Fibroblast of lung (primary cell): Measurements from ENCODE around the gene SLF2. TPM values are rescaled to one million over a fixed set of nuclear protein-coding genes. Genes with fewer than 3 reads are reported as not detected.

Experiments used
- DNase-seq, 2 donors: peaks; one replicate each; pipeline versions ENCODE4 v3.0.0 to v3.0.0-alpha.2; 2010; ENCODE audit warnings: low read depth in 2 of 2
- H2AFZ ChIP-seq: 2 replicates; pipeline ENCODE4 v1.5.1; 2012; ENCODE audit warnings: low read length, control low read depth, inconsistent platforms
- H3K27ac ChIP-seq: 2 replicates; pipeline ENCODE4 v1.5.1; 2011; ENCODE audit warnings: low read length, control low read depth; ENCODE audit not compliant: insufficient read depth
- H3K27me3 ChIP-seq: 2 replicates; pipeline ENCODE4 v1.5.1; 2011; ENCODE audit warnings: mild to moderate bottlenecking, low read length; ENCODE audit not compliant: control insufficient read depth, insufficient read depth
- H3K36me3 ChIP-seq: 2 replicates; pipeline ENCODE4 v1.5.1; 2011; ENCODE audit warnings: low read length; ENCODE audit not compliant: control insufficient read depth, insufficient read depth
- H3K4me1 ChIP-seq: 2 replicates; pipeline ENCODE4 v1.5.1; 2011; ENCODE audit warnings: low read length; ENCODE audit not compliant: control insufficient read depth, insufficient read depth; ENCODE audit errors: extremely low read depth
- H3K4me2 ChIP-seq: 2 replicates; pipeline ENCODE4 v1.5.1; 2011; ENCODE audit warnings: low read length, control low read depth; ENCODE audit not compliant: insufficient read depth; ENCODE audit errors: extremely low read depth
- H3K4me3 ChIP-seq, 4 experiments: fragments of 200-600 bp in 1 of 4; sonication (generic) in 1 of 4; replicated peaks in 1 of 4; 2 replicates each; pipeline ENCODE4 v1.5.1; 2011 to 2016; ENCODE audit warnings: low read length in 4 of 4, low read depth in 3 of 4, mild to moderate bottlenecking in 3 of 4, control low read depth in 2 of 4, inconsistent platforms in 1 of 4, mixed read lengths in 1 of 4; ENCODE audit not compliant: insufficient read depth in 1 of 4; ENCODE audit errors: control extremely low read depth in 1 of 4
- H3K79me2 ChIP-seq: 2 replicates; pipeline ENCODE4 v1.5.1; 2012; ENCODE audit warnings: mild to moderate bottlenecking, low read length, inconsistent platforms; ENCODE audit not compliant: control insufficient read depth, insufficient read depth
- H3K9ac ChIP-seq: 2 replicates; pipeline ENCODE4 v1.5.1; 2011; ENCODE audit warnings: mild to moderate bottlenecking, low read length, control low read depth; ENCODE audit not compliant: insufficient read depth
- H3K9me3 ChIP-seq: 2 replicates; pipeline ENCODE4 v1.5.1; 2012; ENCODE audit warnings: low read depth, low read length; ENCODE audit not compliant: control insufficient read depth, insufficient read depth
- H4K20me1 ChIP-seq: 2 replicates; pipeline ENCODE4 v1.5.1; 2011; ENCODE audit warnings: low read length; ENCODE audit not compliant: control insufficient read depth, insufficient read depth; ENCODE audit errors: extremely low read depth
- EZH2 ChIP-seq: IDR thresholded peaks from 2 replicates; pipeline ENCODE4 v1.5.1; 2012; ENCODE audit warnings: low read length, control low read depth, mild to moderate bottlenecking; ENCODE audit errors: missing control alignments
- polyA plus RNA-seq, 2 donors: library from polyadenylated mRNA; depleted of rRNA in 1 of 2; stranded (reverse) in 1 of 2; unstranded in 1 of 2; fragments of >200 nt; gene quantifications; 2 replicates each; pipeline ENCODE4 v1.2.1, GENCODE V29; 2011 to 2012; ENCODE audit warnings: missing spikeins in 1 of 2
- total RNA-seq: library from RNA; depleted of rRNA; stranded (reverse); fragments of >200 nt; gene quantifications from 2 replicates; pipeline ENCODE4 v1.2.1, GENCODE V29; 2014
- TF ChIP-seq, protein P1 (sequence below), 2 donors: IDR thresholded peaks in 1 of 2; conservative IDR thresholded peaks in 1 of 2; 1 replicate in 1 of 2; 2 replicates in 1 of 2; pipeline ENCODE4 v1.5.1; 2011 to 2012; ENCODE audit warnings: low read length in 2 of 2, control low read depth in 1 of 2, inconsistent platforms in 1 of 2, low read depth in 1 of 2, mild to moderate bottlenecking in 1 of 2

Gene SLF2
- total and polyA plus RNA-seq, 2 donors (not counting 1 experiment from before 2014, with no cell fraction given) = 16.6 to 32.5 TPM

DNA sequence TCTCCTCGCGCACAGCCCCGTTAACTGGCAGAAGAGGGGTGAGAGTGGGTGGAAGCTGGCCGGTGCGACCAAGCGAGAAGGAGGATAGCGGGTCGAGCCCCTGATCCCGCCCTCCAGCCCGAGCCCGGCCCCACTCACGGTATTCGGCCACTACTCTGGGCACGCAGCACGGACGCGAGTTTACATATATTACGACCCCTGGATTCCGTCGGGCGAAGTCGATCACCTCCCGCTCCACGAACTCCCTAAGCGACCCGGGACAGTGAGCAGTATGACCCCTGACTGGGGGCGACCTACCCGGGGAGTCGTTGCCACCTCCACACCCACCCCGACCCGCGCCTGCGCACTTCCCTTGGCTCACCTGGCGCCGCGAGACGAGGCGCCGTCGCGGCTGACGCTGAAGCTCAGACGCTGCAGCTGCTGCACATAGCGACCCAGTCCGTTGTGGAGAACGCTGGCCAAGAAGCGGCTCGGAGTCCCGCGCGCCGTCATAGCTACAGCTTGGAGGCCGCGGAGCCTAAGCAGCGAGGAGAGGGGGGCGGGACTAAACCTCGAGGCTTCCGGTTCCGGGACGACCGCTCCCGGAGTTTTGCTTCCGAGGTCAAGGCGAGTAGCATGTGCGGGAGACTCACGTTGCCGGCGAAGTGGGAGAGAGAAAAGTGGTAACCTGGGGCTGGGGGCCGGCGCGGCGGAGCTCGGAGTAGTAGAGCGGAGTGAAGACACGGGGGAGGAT lies 74.4 kb downstream of the SLF2 start, which contains the start of the genes MRPL43 and TWNK:
MRPL43 (minus strand) TSS at position 546 of the 733 bp plus-strand sequence; CDS start at position 492, 54 bp downstream.
TWNK (plus strand) TSS at position 592 of the 733 bp plus-strand sequence. CDS start 668 bp downstream, outside the sequence.
- H3K4me2 ChIP-seq = peak within 1 kb of the TSS; percentile 98
- peak within 1 kb of the TSS; percentile 100 for H2AFZ ChIP-seq
- peaks cover 33% of the 10 kb centered on the region for H3K79me2 ChIP-seq
- H3K4me3 ChIP-seq = peak within 1 kb of the TSS; percentile 79 to 99 (median 98)
- H3K9me3 ChIP-seq = no peaks in the 10 kb centered on the region
- peaks cover 8% of the 10 kb centered on the region for H3K4me1 ChIP-seq
- H3K27me3 ChIP-seq = no peaks in the 10 kb centered on the region
- H3K36me3 ChIP-seq = peaks cover 14% of the 10 kb centered on the region
- TF ChIP-seq EZH2 = no peak
- TF ChIP-seq, protein P1, sequence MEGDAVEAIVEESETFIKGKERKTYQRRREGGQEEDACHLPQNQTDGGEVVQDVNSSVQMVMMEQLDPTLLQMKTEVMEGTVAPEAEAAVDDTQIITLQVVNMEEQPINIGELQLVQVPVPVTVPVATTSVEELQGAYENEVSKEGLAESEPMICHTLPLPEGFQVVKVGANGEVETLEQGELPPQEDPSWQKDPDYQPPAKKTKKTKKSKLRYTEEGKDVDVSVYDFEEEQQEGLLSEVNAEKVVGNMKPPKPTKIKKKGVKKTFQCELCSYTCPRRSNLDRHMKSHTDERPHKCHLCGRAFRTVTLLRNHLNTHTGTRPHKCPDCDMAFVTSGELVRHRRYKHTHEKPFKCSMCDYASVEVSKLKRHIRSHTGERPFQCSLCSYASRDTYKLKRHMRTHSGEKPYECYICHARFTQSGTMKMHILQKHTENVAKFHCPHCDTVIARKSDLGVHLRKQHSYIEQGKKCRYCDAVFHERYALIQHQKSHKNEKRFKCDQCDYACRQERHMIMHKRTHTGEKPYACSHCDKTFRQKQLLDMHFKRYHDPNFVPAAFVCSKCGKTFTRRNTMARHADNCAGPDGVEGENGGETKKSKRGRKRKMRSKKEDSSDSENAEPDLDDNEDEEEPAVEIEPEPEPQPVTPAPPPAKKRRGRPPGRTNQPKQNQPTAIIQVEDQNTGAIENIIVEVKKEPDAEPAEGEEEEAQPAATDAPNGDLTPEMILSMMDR (conservative IDR thresholded peaks at IDR 0.05 in 1 of 2, IDR thresholded peaks at IDR 0.05 in 1 of 2; ENCODE audit: low read depth in 1 of 2, low read length in 2 of 2) = no peak
- H3K9ac ChIP-seq = peak within 1 kb of the TSS; percentile 81
- peak within 1 kb of the TSS; percentile 79 for H3K27ac ChIP-seq
- peak; percentile 67 to 68 for DNase-seq
- H4K20me1 ChIP-seq = no peaks in the 10 kb centered on the region

DNA sequence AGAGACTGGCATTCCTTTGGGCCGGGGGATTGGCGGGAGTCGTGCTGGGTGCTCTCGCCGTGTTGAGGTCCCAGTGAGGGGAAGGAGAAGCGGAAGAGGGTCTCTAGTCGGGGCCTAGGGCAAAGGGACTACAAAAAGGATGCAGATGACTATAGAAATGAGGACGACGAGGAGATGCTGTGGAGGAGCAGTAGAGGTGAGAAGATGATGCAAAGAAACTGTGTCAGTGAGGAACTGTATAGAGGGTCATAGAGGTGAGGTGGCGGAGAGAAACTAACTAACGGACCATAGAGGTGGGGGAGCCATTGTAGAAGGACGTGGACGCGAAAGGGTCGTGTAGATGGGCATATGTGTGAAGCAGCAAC lies 74.9 kb downstream of the SLF2 start:
- Histone ChIP-seq H3K9me3 (no peaks in the 10 kb centered on the region), H3K4me2 (peak overlapping the region; percentile 98), H3K27ac (peak overlapping the region; percentile 79), H2AFZ (peak overlapping the region; percentile 100), H3K79me2 (peaks cover 33% of the 10 kb centered on the region), H3K27me3 (no peaks in the 10 kb centered on the region), H3K36me3 (peaks cover 16% of the 10 kb centered on the region), H3K9ac (peak overlapping the region; percentile 44), H3K4me1 (peaks cover 8% of the 10 kb centered on the region), H4K20me1 (no peaks in the 10 kb centered on the region), H3K4me3 (peak overlapping the region; percentile 79 to 99 (median 98))
- TF ChIP-seq, protein P1 (conservative IDR thresholded peaks at IDR 0.05 in 1 of 2, IDR thresholded peaks at IDR 0.05 in 1 of 2; ENCODE audit: low read depth in 1 of 2, low read length in 2 of 2) = no peak
- TF ChIP-seq EZH2 = no peak
- DNase-seq = no peak

DNA sequence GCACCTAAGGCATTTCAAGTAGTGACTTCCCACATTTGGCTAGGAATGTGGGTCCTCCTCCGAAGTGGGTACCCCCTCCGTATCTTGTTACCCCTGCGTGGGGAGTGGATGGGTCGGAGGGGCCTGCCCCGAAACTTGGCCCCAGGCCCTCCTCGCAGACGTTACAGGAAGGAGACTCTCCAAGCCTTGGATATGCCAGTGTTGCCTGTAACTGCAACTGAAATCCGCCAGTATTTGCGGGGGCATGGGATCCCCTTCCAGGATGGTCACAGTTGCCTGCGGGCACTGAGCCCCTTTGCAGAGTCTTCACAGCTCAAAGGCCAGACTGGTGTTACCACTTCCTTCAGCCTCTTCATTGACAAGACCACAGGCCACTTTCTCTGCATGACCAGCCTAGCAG lies 75.4 kb downstream of the SLF2 start:
- H3K4me3 ChIP-seq = peak overlapping the region; percentile 79 to 99 (median 98)
- peaks cover 33% of the 10 kb centered on the region for H3K79me2 ChIP-seq

More for the DNA sequence above, 75.4 kb downstream of the SLF2 start:
- Histone ChIP-seq H3K27ac (peak overlapping the region; percentile 79), H3K4me2 (peak overlapping the region; percentile 98), H3K4me1 (peaks cover 8% of the 10 kb centered on the region), H3K9ac (peak overlapping the region; percentile 28), H4K20me1 (no peaks in the 10 kb centered on the region), H3K27me3 (no peaks in the 10 kb centered on the region), H2AFZ (no peak overlapping the region), H3K9me3 (no peaks in the 10 kb centered on the region), H3K36me3 (peaks cover 19% of the 10 kb centered on the region)
- TF ChIP-seq EZH2 = no peak
- TF ChIP-seq, protein P1 (conservative IDR thresholded peaks at IDR 0.05 in 1 of 2, IDR thresholded peaks at IDR 0.05 in 1 of 2; ENCODE audit: low read depth in 1 of 2, low read length in 2 of 2) = no peak
- no peak for DNase-seq
